Measurements from ENCODE around the gene GABRR1. TPM values are rescaled to one million over a fixed set of nuclear protein-coding genes. Genes with fewer than 3 reads are reported as not detected.

Gene GABRR1
- total RNA-seq, 1 experiment from 2014 or later: not detected

DNA sequence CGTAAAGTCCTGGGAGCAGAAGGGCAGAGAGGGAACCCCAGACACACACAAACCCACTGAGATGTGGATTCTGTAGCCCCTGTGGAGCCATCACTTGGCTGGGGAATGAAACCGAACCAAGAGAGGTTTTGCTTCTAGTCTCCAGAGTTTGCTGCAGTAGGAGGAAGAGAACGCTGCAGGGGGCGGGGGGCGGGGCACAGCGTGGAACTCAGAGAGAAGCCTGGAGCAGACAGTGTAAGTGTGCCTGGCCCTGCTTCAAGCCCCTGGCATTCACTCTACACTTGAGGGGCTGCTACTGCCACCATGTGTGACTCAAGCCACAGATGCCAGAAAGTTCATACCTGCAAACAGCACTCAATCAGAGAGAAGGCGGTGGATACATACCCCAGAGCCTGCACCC is 18.9 kb downstream of the GABRR1 start:
- RAD21 ChIA-PET (ENCODE audit: low non-redundant PET in 1 of 2, low total read pairs in 2 of 2, uncharacterized antibody in 2 of 2, unreplicated experiment in 2 of 2): no interaction called here
- Histone ChIP-seq H3K4me2 (ENCODE audit: low read length) (no peak overlapping the region), H2AFZ (ENCODE audit: low read depth, low read length, poor library complexity, severe bottlenecking) (no peak overlapping the region), H3K9ac (ENCODE audit: low read length) (no peak overlapping the region), H3K4me1 (ENCODE audit: control insufficient read depth in 1 of 2, insufficient read depth in 2 of 2, low read length in 2 of 2) (no peaks in the 10 kb centered on the region), H3K27me3 (ENCODE audit: insufficient read depth, low read length) (no peaks in the 10 kb centered on the region), H3K36me3 (ENCODE audit: control insufficient read depth in 1 of 2, insufficient read depth in 2 of 2, low read length in 2 of 2) (no peaks in the 10 kb centered on the region), H3K79me2 (ENCODE audit: insufficient read depth, low read length) (no peaks in the 10 kb centered on the region), H4K20me1 (ENCODE audit: insufficient read depth) (no peaks in the 10 kb centered on the region), H3K9me2 (ENCODE audit: insufficient read depth) (no peaks in the 10 kb centered on the region), H3K27ac (ENCODE audit: low read depth, low read length) (no peak overlapping the region), H3K9me3 (ENCODE audit: control insufficient read depth in 1 of 2, insufficient read depth in 1 of 2, low read depth in 1 of 2, low read length in 2 of 2) (no peaks in the 10 kb centered on the region), H3K4me3 (replicated peaks in 1 of 2; ENCODE audit: low read depth in 1 of 2, low read length in 2 of 2) (no peak overlapping the region)
- POLR2A ChIA-PET: no interaction called here
- BruUV-seq (replicated peaks): no TSS peak
- intact Hi-C loops (cut with micrococcal nuclease): no loop called here
- CTCF ChIA-PET: no interaction called here
- DNase-seq (ENCODE audit: low read depth, low spot score) (no peak), ATAC-seq (no peak)
- TF ChIP-seq, protein P1, sequence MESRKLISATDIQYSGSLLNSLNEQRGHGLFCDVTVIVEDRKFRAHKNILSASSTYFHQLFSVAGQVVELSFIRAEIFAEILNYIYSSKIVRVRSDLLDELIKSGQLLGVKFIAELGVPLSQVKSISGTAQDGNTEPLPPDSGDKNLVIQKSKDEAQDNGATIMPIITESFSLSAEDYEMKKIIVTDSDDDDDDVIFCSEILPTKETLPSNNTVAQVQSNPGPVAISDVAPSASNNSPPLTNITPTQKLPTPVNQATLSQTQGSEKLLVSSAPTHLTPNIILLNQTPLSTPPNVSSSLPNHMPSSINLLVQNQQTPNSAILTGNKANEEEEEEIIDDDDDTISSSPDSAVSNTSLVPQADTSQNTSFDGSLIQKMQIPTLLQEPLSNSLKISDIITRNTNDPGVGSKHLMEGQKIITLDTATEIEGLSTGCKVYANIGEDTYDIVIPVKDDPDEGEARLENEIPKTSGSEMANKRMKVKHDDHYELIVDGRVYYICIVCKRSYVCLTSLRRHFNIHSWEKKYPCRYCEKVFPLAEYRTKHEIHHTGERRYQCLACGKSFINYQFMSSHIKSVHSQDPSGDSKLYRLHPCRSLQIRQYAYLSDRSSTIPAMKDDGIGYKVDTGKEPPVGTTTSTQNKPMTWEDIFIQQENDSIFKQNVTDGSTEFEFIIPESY (IDR thresholded peaks at IDR 0.05; ENCODE audit: extremely low read depth, insufficient replicate concordance, low read length): no peak
- TF ChIP-seq SRF (IDR thresholded peaks at IDR 0.05; ENCODE audit: low read depth): no peak
- TF ChIP-seq RAD21 (IDR thresholded peaks at IDR 0.05; ENCODE audit: low read depth): no peak
- no peak for TF ChIP-seq EZH2 (IDR thresholded peaks at IDR 0.05)
- no peak for TF ChIP-seq FOSL1 (IDR thresholded peaks at IDR 0.05; ENCODE audit: low read depth)
- no peak for TF ChIP-seq ZNF274 (IDR thresholded peaks at IDR 0.05; ENCODE audit: low read depth, low read length)
- no peak for TF ChIP-seq SIN3A (IDR thresholded peaks at IDR 0.05; ENCODE audit: low read depth)
- no peak for TF ChIP-seq EZH2phosphoT487 (IDR thresholded peaks at IDR 0.05; ENCODE audit: borderline replicate concordance)
- no peak for TF ChIP-seq EGR1 (IDR thresholded peaks at IDR 0.05; ENCODE audit: low read depth)
- no peak for TF ChIP-seq JUND (IDR thresholded peaks at IDR 0.05)
- no peak for TF ChIP-seq POLR2A (IDR thresholded peaks at IDR 0.05; ENCODE audit: borderline replicate concordance, extremely low read depth, insufficient read depth, insufficient read length)
- TF ChIP-seq ZFX (IDR thresholded peaks at IDR 0.05): no peak
- no peak for TF ChIP-seq POLR2AphosphoS5 (IDR thresholded peaks at IDR 0.05; ENCODE audit: low read depth, low read length)
- TF ChIP-seq CBX3 (IDR thresholded peaks at IDR 0.05; ENCODE audit: low read depth): no peak
- TF ChIP-seq ELF1 (IDR thresholded peaks at IDR 0.05; ENCODE audit: borderline replicate concordance, low read depth): no peak
- no peak for TF ChIP-seq YY1 (IDR thresholded peaks at IDR 0.05; ENCODE audit: extremely low read depth, insufficient replicate concordance, low read depth, low read length)
- TF ChIP-seq TCF7L2 (IDR thresholded peaks at IDR 0.05; ENCODE audit: borderline replicate concordance, extremely low read depth, insufficient read depth, insufficient read length): no peak

Data from HCT116 (cell line).